HG02571 (cell line): ENCODE results near the gene RTKN2.
A peak's percentile ranks its signal among the peaks of the same experiment; 100 is the strongest.
"Not testable (repeated sequence)": the region's sequence is repeated elsewhere in the genome, so short reads cannot be mapped to it uniquely, and the experiment has no call there.

Source experiments
- ATAC-seq: cut with Tn5 transposase; IDR thresholded peaks from one replicate; pipeline ENCODE4 v1.9.1; 2021; ENCODE audit warnings: mild to moderate bottlenecking, moderate library complexity; ENCODE audit not compliant: unreplicated experiment

RTKN2 gene

GRCh38 chr10:62261666-62262065, 7.0 kb downstream of the RTKN2 start:
- ATAC-seq: no peak

GRCh38 chr10:62259998-62260397, 8.6 kb downstream of the RTKN2 start:
- no peak for ATAC-seq

GRCh38 chr10:62259456-62259855, 9.2 kb downstream of the RTKN2 start:
- no peak for ATAC-seq

- no peak for ATAC-seq
Observed at GRCh38 chr10:62258926-62259325, 9.7 kb downstream of the RTKN2 start.

GRCh38 chr10:62253704-62254103, 14.9 kb downstream of the RTKN2 start:
- ATAC-seq: no peak

GRCh38 chr10:62252051-62252450, 16.6 kb downstream of the RTKN2 start:
- no peak for ATAC-seq

- no peak for ATAC-seq
Observed at GRCh38 chr10:62250594-62251198, 17.9 kb downstream of the RTKN2 start.

- no peak for ATAC-seq
Observed at GRCh38 chr10:62249957-62250356, 18.7 kb downstream of the RTKN2 start.

- no peak for ATAC-seq
Observed at GRCh38 chr10:62248465-62248864, 20.2 kb downstream of the RTKN2 start.

GRCh38 chr10:62244785-62245467, 23.7 kb downstream of the RTKN2 start:
- no peak for ATAC-seq

- ATAC-seq: no peak
Observed at GRCh38 chr10:62244088-62244487, 24.6 kb downstream of the RTKN2 start.

- peak; percentile 37 for ATAC-seq
Observed at GRCh38 chr10:62243647-62243997, 25.0 kb downstream of the RTKN2 start.

GRCh38 chr10:62242965-62243646, 25.5 kb downstream of the RTKN2 start:
- ATAC-seq: peak; percentile 72

- ATAC-seq: not testable (repeated sequence)
Observed at GRCh38 chr10:62241521-62241920, 27.1 kb downstream of the RTKN2 start.

GRCh38 chr10:62239994-62240393, 28.6 kb downstream of the RTKN2 start:
- no peak for ATAC-seq

GRCh38 chr10:62238880-62239279, 29.8 kb downstream of the RTKN2 start:
- no peak for ATAC-seq

GRCh38 chr10:62237966-62238365, 30.7 kb downstream of the RTKN2 start:
- ATAC-seq: no peak

- ATAC-seq: no peak
Observed at GRCh38 chr10:62237506-62237905, 31.1 kb downstream of the RTKN2 start.

GRCh38 chr10:62234077-62234605, 34.5 kb downstream of the RTKN2 start:
- ATAC-seq: no peak

GRCh38 chr10:62233356-62234076, 35.1 kb downstream of the RTKN2 start:
- ATAC-seq: no peak

GRCh38 chr10:62231805-62232204, 36.8 kb downstream of the RTKN2 start:
- no peak for ATAC-seq
